Upper lobe of left lung (tissue), 4 donors: ENCODE data around the gene PTPRQ.

Experiments used
- CTCF ChIP-seq, 6 experiments: fragments of 450-650 bp in 4 of 6; fragments of 200-600 bp in 2 of 6; sonication (generic) in 2 of 6; IDR thresholded peaks; one replicate each; pipeline ENCODE4 v1.5.1; 2016 to 2019; ENCODE audit warnings: antibody characterized with exemption in 6 of 6
- POLR2AphosphoS5 ChIP-seq, 2 donors: sonication (generic); formaldehyde crosslinking; IDR thresholded peaks; one replicate each; pipeline ENCODE4 v1.5.1; 2017; ENCODE audit warnings: antibody characterized with exemption in 2 of 2

- no peak for TF ChIP-seq CTCF (IDR thresholded peaks at IDR 0.05)
- TF ChIP-seq POLR2AphosphoS5 (IDR thresholded peaks at IDR 0.05): no peak
These were observed 254.2 kb downstream of the PTPRQ start for GRCh38 chr12:80698256-80698655.
